BLaER1 (cell line): Measurements from ENCODE around the gene UBE2F.
A peak's percentile ranks its signal among the peaks of the same experiment; 100 is the strongest.

Source experiments
- H3K27ac ChIP-seq: shearing (Covaris generic); formaldehyde crosslinking; 2 replicates; pipeline ENCODE4 v1.8.1; 2022
- H3K27me3 ChIP-seq: shearing (Covaris generic); formaldehyde crosslinking; 2 replicates; pipeline ENCODE4 v1.8.1; 2022
- H3K36me3 ChIP-seq: shearing (Covaris generic); formaldehyde crosslinking; 2 replicates; pipeline ENCODE4 v1.8.1; 2022
- H3K4me1 ChIP-seq: shearing (Covaris generic); formaldehyde crosslinking; 2 replicates; pipeline ENCODE4 v1.8.1; 2022
- H3K4me2 ChIP-seq: shearing (Covaris generic); formaldehyde crosslinking; 2 replicates; pipeline ENCODE4 v1.8.1; 2022
- H3K4me3 ChIP-seq: shearing (Covaris generic); formaldehyde crosslinking; 2 replicates; pipeline ENCODE4 v1.8.1; 2022
- H3K9ac ChIP-seq: shearing (Covaris generic); formaldehyde crosslinking; 2 replicates; pipeline ENCODE4 v1.8.1; 2022
- H3K9me3 ChIP-seq: shearing (Covaris generic); formaldehyde crosslinking; 2 replicates; pipeline ENCODE4 v1.8.1; 2022
- H4K20me1 ChIP-seq: shearing (Covaris generic); formaldehyde crosslinking; 2 replicates; pipeline ENCODE4 v1.8.1; 2022
- Cebpa-rat ChIP-seq: shearing (Covaris generic); IDR thresholded peaks from 2 replicates; pipeline ENCODE4 v1.8.1; 2022

UBE2F gene

DNA sequence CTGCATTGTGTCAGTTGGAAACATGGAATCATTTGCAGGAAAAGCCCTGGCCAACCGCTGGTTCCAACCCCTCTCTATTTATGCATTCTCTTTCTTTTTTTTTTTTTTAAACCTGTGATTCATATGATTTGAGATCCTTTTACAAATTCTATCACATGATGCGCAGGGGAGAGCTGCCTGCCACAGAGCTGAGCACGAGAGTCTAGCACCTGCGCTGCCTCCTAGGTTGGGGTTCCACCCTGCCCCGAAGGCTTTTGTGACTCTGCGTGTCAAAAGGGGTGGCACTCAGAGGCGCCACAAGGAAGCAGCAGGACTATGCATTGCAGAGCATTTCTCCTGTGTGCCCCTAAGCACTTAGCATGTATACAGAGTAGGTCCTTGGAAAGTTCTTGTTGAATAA lies 116.0 kb downstream of the UBE2F start:
- TF ChIP-seq Cebpa-rat = no peak
- Histone ChIP-seq H3K36me3 (peaks cover 72% of the 10 kb centered on the region), H3K9me3 (no peaks in the 10 kb centered on the region), H3K9ac (no peak overlapping the region), H3K27me3 (no peaks in the 10 kb centered on the region), H3K4me3 (no peak overlapping the region), H4K20me1 (no peaks in the 10 kb centered on the region), H3K27ac (no peak overlapping the region), H3K4me2 (no peak overlapping the region), H3K4me1 (peaks cover 13% of the 10 kb centered on the region)

DNA sequence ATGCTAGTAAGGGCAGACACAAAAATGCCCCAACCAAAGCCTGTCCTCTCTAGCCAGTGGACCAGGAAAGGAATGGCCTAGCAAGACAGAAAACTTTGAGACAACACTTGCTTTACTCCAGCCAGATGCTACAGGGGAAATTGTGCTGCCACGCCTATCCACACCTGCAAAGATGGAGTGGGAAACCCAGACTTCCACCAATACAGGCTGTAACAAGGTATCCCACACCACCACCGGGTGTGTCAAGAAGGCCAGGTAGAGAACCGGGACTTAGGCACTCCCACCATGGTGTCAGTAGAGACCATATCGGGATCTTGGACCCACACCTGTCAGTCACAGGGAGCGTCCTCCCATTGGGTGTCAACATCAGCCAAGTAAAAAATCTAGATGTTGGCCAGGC lies 117.1 kb downstream of the UBE2F start:
- H3K4me2 ChIP-seq = no peak overlapping the region
- H3K9ac ChIP-seq = no peak overlapping the region
- no peak overlapping the region for H3K4me3 ChIP-seq
- no peaks in the 10 kb centered on the region for H3K9me3 ChIP-seq
- H3K4me1 ChIP-seq = peaks cover 13% of the 10 kb centered on the region
- no peak overlapping the region for H3K27ac ChIP-seq
- no peak for TF ChIP-seq Cebpa-rat
- peaks cover 66% of the 10 kb centered on the region for H3K36me3 ChIP-seq
- no peaks in the 10 kb centered on the region for H4K20me1 ChIP-seq
- no peaks in the 10 kb centered on the region for H3K27me3 ChIP-seq

DNA sequence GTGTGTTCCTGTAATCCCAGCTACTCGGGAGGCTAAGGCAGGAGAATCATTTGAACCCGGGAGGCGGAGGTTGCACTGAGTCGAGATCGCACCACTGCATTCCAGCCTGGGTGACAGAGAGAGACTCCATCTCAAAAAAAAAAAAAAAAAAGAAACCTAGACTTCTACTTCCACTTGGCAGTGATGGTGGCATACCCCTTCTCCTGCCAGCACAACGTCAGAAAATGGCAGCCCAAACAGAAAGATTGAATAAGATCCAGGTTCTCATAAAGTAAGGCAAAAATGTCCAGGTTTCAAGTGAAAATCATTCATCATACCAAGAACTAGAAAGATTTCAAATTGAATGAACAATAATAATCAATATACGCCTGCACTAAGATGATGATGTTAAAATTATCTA lies 117.9 kb downstream of the UBE2F start:
- H3K36me3 ChIP-seq = peaks cover 62% of the 10 kb centered on the region

DNA sequence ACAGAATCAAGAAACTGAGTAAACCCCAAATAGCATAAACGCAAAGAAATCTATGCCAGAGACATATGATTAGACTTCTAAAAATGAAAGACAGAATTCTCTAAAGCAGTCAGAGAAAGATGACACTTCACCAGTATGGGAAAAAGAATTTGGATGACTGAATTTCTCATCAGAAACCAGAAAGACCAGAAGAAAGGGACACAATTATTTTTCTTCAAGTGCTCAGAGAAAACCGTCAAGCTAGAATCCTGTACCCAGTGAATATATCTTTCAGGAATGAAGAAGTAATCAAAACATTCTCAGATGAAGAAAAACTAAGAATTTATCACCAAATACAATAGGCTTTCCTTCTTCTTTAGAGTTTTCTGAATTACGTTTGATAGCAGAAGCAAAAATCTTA lies 119.1 kb downstream of the UBE2F start:
- no peak for TF ChIP-seq Cebpa-rat
- peaks cover 13% of the 10 kb centered on the region for H3K4me1 ChIP-seq
- no peaks in the 10 kb centered on the region for H3K27me3 ChIP-seq
- H3K4me3 ChIP-seq = no peak overlapping the region
- no peaks in the 10 kb centered on the region for H4K20me1 ChIP-seq
- H3K27ac ChIP-seq = no peak overlapping the region
- H3K9me3 ChIP-seq = no peaks in the 10 kb centered on the region
- H3K9ac ChIP-seq = no peak overlapping the region
- H3K4me2 ChIP-seq = no peak overlapping the region
- peaks cover 50% of the 10 kb centered on the region for H3K36me3 ChIP-seq

More for the DNA sequence above, 117.9 kb downstream of the UBE2F start:
- Histone ChIP-seq H3K27ac (no peak overlapping the region), H3K27me3 (no peaks in the 10 kb centered on the region), H4K20me1 (no peaks in the 10 kb centered on the region), H3K9me3 (no peaks in the 10 kb centered on the region), H3K4me2 (no peak overlapping the region), H3K9ac (no peak overlapping the region), H3K4me1 (peaks cover 13% of the 10 kb centered on the region), H3K4me3 (no peak overlapping the region)
- no peak for TF ChIP-seq Cebpa-rat

DNA sequence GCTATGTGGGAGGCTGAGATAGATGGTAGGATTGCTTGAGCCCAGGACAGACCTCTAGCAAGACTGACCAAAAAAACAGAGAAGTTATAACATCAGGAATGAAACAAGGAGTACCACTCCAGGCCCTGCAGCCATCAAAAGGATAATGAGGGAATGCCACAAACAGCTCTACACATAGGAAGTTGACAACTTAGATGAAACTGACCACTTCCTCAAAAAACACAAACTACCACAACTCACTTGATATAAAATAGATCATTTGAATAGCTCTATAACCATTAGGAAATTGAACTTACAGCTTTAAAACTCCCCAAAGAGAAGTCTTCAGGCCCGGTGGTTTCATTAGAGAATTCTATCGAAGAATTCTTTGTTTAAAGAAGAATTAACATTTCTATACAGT lies 120.4 kb downstream of the UBE2F start:
- Histone ChIP-seq H3K4me2 (peak overlapping the region; percentile 44), H4K20me1 (no peaks in the 10 kb centered on the region), H3K4me3 (no peak overlapping the region), H3K4me1 (peaks cover 13% of the 10 kb centered on the region), H3K9me3 (no peaks in the 10 kb centered on the region), H3K27me3 (no peaks in the 10 kb centered on the region), H3K36me3 (peaks cover 47% of the 10 kb centered on the region), H3K9ac (no peak overlapping the region), H3K27ac (no peak overlapping the region)
- TF ChIP-seq Cebpa-rat = no peak

DNA sequence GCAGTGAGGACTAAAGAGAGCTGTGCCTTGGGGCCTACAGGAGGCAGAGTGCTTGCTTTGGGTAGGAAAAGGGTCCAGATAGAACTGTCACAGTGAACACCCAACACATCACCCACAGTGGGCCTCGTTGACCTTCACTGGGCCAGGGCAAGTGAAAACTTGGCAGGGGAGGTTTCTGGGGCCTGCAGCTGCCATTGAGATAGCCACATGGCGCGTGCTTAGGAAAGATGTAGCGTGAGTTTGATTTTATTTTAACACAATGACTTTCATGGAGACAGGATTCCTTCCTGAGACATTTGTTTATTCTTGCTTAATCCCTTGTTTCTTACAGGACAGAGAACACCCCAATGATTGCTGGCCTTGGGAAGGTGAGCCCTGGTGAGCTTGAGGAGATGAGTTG lies 124.1 kb downstream of the UBE2F start:
- H3K9ac ChIP-seq = no peak overlapping the region
- H3K27ac ChIP-seq = no peak overlapping the region
- no peak overlapping the region for H3K4me3 ChIP-seq
- no peaks in the 10 kb centered on the region for H3K27me3 ChIP-seq
- no peak overlapping the region for H3K4me2 ChIP-seq
- H3K4me1 ChIP-seq = peaks cover 19% of the 10 kb centered on the region
- no peaks in the 10 kb centered on the region for H3K9me3 ChIP-seq
- peaks cover 19% of the 10 kb centered on the region for H3K36me3 ChIP-seq
- no peak for TF ChIP-seq Cebpa-rat
- H4K20me1 ChIP-seq = no peaks in the 10 kb centered on the region

DNA sequence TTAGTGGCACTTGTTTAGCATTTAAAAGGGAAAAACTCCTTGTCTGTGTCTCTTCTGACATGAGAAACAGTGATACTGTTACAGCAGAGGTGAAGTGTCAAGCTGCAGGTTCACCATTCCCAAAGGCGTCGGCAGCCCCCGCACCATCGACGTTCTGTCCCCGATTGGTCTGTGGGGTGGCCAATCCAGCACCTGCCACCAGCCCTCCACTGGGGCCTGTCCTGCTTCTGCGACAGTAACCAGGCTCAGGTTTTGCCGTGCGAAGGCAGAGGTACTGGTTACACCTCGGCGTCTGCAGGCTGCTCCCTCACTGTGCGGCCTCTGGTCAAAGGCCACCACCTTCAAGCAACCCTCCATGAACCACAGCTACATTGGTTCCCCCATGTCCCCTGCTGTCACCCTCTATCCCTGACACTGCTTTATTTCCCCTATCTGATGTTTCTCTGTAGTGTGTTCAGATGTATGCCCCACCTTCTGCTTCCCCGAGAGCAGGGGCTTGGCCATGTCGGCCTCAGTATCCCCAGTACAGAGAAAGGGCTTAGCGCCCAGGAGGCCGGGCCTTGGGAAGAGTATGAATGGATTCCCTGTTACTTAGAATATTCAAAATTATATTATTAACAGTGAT lies 124.7 kb downstream of the UBE2F start:
- Histone ChIP-seq H3K27me3 (no peaks in the 10 kb centered on the region), H3K4me3 (no peak overlapping the region), H3K4me2 (no peak overlapping the region), H4K20me1 (no peaks in the 10 kb centered on the region), H3K4me1 (peaks cover 19% of the 10 kb centered on the region), H3K36me3 (peaks cover 14% of the 10 kb centered on the region), H3K27ac (no peak overlapping the region), H3K9me3 (no peaks in the 10 kb centered on the region), H3K9ac (no peak overlapping the region)
- no peak for TF ChIP-seq Cebpa-rat
